GM19397 (cell line): ENCODE measurements around the gene PDP2.
"Not testable (repeated sequence)": the region's sequence is repeated elsewhere in the genome, so short reads cannot be mapped to it uniquely, and the experiment has no call there.

Experiments
- ATAC-seq: cut with Tn5 transposase; IDR thresholded peaks from one replicate; pipeline ENCODE4 v1.9.1; 2021; ENCODE audit warnings: mild to moderate bottlenecking, moderate library complexity; ENCODE audit not compliant: unreplicated experiment

PDP2 gene

GRCh38 chr16:66853261-66854139, 26.8 kb upstream of the PDP2 start:
- no peak for ATAC-seq

GRCh38 chr16:66856184-66856730, 24.1 kb upstream of the PDP2 start:
- no peak for ATAC-seq

- no peak for ATAC-seq
Observed at GRCh38 chr16:66856801-66857200, 23.5 kb upstream of the PDP2 start.

- ATAC-seq = no peak
Observed at GRCh38 chr16:66857437-66857836, 22.9 kb upstream of the PDP2 start.

GRCh38 chr16:66858740-66859396, 21.4 kb upstream of the PDP2 start:
- ATAC-seq = no peak

GRCh38 chr16:66859397-66860068, 20.8 kb upstream of the PDP2 start:
- ATAC-seq = no peak

- no peak for ATAC-seq
Observed at GRCh38 chr16:66862023-66862520, 18.2 kb upstream of the PDP2 start.

- no peak for ATAC-seq
Observed at GRCh38 chr16:66863707-66864106, 16.6 kb upstream of the PDP2 start.

GRCh38 chr16:66869424-66869823, 10.9 kb upstream of the PDP2 start:
- no peak for ATAC-seq

- ATAC-seq = not testable (repeated sequence)
Observed at GRCh38 chr16:66871363-66871762, 9.0 kb upstream of the PDP2 start.

GRCh38 chr16:66871840-66872239, 8.5 kb upstream of the PDP2 start:
- no peak for ATAC-seq

GRCh38 chr16:66872559-66872942, 7.8 kb upstream of the PDP2 start:
- no peak for ATAC-seq

- ATAC-seq = peak; percentile 83
Observed at GRCh38 chr16:66872943-66873684, 7.2 kb upstream of the PDP2 start.

GRCh38 chr16:66873685-66874055, 6.6 kb upstream of the PDP2 start:
- no peak for ATAC-seq

- no peak for ATAC-seq
Observed at GRCh38 chr16:66874079-66874775, 6.1 kb upstream of the PDP2 start.

GRCh38 chr16:66878067-66878466, 2.2 kb upstream of the PDP2 start:
- ATAC-seq = no peak

GRCh38 chr16:66881014-66881417, 701 bp downstream of the PDP2 start:
- ATAC-seq = no peak

- no peak for ATAC-seq
Observed at GRCh38 chr16:66881560-66881959, 1.2 kb downstream of the PDP2 start.

- no peak for ATAC-seq
Observed at GRCh38 chr16:66881964-66882508, 1.7 kb downstream of the PDP2 start.

GRCh38 chr16:66882702-66883101, 2.4 kb downstream of the PDP2 start:
- no peak for ATAC-seq
